Measurements from ENCODE around the gene SLC9C2.

SLC9C2 gene

GRCh38 chr1:173491508-173491907 is 111.4 kb downstream of the SLC9C2 start:
- TF ChIP-seq CTCF (IDR thresholded peaks at IDR 0.05; ENCODE audit: borderline replicate concordance, insufficient read depth, low read depth, low read length) = no peak
- H3K4me3 ChIP-seq (ENCODE audit: low read depth, low read length) = no peak overlapping the region

GRCh38 chr1:173489929-173490328 is 112.9 kb downstream of the SLC9C2 start:
- no peak for TF ChIP-seq CTCF (IDR thresholded peaks at IDR 0.05; ENCODE audit: borderline replicate concordance, insufficient read depth, low read depth, low read length)
- H3K4me3 ChIP-seq (ENCODE audit: low read depth, low read length) = no peak overlapping the region

DNA sequence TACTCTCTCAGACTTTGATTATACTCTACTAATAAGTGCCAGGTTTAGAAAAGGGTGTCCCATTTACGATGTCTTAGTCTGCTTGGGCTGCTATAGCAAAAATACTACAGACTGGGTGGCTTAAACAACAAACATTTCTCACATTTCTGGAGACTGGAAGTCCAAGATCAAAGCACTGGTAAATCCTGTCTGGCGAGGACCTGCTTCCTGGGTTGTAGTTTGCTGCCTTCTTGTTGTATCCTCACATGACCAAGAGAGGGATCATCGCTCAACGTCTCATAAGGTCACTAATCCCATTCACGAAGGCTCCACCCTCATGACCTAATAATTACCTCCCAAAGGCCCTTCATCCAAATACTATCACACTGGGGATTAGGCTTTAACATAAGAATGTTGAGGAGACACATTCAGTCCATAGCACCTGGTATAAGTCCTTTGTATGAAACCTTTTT is 113.7 kb downstream of the SLC9C2 start:
- no peak for TF ChIP-seq CTCF (IDR thresholded peaks at IDR 0.05; ENCODE audit: borderline replicate concordance, insufficient read depth, low read depth, low read length)

DNA sequence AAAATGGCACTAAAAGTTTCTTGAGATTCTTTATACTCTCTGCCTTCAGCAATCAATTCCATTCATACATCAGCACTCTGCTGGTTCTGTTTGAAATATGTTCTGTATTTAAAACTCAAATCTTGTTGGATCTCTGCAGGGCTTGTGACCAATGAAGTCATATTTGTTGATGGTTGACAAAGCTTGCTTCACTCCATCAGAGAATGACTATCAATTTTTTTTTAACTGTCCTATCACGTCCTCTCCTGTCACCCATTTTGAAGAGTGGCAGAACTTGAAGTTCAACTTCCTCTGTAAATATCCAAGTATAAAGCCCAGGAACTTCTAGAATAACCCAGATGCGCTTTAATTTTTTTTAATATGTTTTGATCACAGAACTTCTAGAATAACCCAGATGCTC is 114.9 kb downstream of the SLC9C2 start:
- TF ChIP-seq CTCF (IDR thresholded peaks at IDR 0.05; ENCODE audit: borderline replicate concordance, insufficient read depth, low read depth, low read length) = no peak
- H3K4me3 ChIP-seq (ENCODE audit: low read depth, low read length) = no peak overlapping the region

More for the DNA sequence above, 113.7 kb downstream of the SLC9C2 start:
- no peak overlapping the region for H3K4me3 ChIP-seq (ENCODE audit: low read depth, low read length)

- H3K4me3 ChIP-seq (ENCODE audit: low read depth, low read length) = no peak overlapping the region
- TF ChIP-seq CTCF (IDR thresholded peaks at IDR 0.05; ENCODE audit: borderline replicate concordance, insufficient read depth, low read depth, low read length) = no peak
Measured at GRCh38 chr1:173485401-173485800, 117.5 kb downstream of the SLC9C2 start.

GRCh38 chr1:173484276-173484675 is 118.6 kb downstream of the SLC9C2 start:
- no peak for TF ChIP-seq CTCF (IDR thresholded peaks at IDR 0.05; ENCODE audit: borderline replicate concordance, insufficient read depth, low read depth, low read length)
- H3K4me3 ChIP-seq (ENCODE audit: low read depth, low read length) = no peak overlapping the region

DNA sequence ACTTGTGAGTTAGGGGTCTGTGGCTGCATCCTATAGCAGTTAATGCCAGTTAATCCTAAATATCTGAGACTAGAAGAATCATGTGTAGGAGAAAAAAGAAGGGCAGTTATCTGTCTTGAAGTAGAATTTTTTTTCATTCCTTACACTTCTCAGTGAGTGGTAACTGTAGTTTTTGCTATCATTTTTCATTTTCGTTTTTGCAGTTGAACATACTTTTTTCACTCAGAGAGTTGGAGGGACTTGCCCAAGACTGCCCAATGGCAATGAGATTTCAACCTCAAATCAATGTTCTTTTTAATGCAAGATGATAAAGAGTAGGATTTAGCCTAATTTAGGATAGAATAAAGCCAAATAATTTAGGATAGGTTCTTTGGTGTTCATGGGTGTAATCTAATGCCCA is 120.2 kb downstream of the SLC9C2 start:
- no peak overlapping the region for H3K4me3 ChIP-seq (ENCODE audit: low read depth, low read length)
- no peak for TF ChIP-seq CTCF (IDR thresholded peaks at IDR 0.05; ENCODE audit: borderline replicate concordance, insufficient read depth, low read depth, low read length)

Data from GM12875 (cell line).